ENCODE results near the gene ME2. TPM values are rescaled to one million over a fixed set of nuclear protein-coding genes. Genes with fewer than 3 reads are reported as not detected.
"Not testable (repeated sequence)": the region's sequence is repeated elsewhere in the genome, so short reads cannot be mapped to it uniquely, and the experiment has no call there.

The ME2 gene
- total RNA-seq, 1 donor from 2014 or later, result 115 TPM

GRCh38 chr18:50938912-50939311 lies 60.0 kb downstream of the ME2 start:
- no peak for DNase-seq (ENCODE audit: low spot score)
- peaks cover 2% of the 10 kb centered on the region for H3K4me1 Mint-ChIP-seq (ENCODE audit: low read depth)
- H3K4me3 Mint-ChIP-seq (ENCODE audit: low read depth), result no peak overlapping the region
- peaks cover 47% of the 10 kb centered on the region for H3K36me3 Mint-ChIP-seq (ENCODE audit: low read depth)
- no peaks in the 10 kb centered on the region for H3K27me3 Mint-ChIP-seq (ENCODE audit: low read depth)
- no peaks in the 10 kb centered on the region for H3K9me3 Mint-ChIP-seq
- intact Hi-C loops (cut with micrococcal nuclease), result no loop called here
- H3K27ac Mint-ChIP-seq, result no peak overlapping the region

DNA sequence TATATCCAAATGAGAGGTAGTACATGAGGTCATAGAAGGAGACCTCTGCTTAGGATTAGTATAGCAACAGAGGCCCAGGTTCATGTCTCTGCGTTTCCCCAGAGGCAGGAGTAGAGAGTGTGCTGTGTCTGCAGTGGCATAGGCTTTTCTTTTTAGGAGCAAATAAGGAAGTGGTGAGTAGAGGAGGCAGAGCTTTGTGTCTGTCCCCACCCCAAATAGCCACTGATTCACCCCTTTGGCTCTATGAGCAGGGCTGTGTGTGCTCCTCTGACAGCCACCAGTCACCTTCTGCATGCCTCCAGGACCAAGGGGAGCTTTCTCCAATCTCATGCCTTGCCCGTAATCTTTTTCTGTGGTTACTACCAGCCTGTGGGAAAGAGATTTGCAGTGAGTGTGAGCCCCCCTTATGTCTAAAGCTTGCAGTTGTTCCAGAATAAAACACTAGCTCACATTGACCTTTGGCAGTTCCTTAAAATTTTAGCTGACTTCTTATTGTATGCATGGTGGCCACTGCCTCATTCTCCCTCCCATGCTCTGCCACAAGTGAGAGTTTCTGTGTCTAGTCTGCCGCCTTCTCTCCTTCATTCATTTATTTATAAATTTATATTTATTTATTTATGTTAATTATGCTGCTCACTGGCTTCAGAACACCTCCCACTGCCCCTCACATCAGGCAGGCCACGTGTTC lies 65.5 kb downstream of the ME2 start:
- no peaks in the 10 kb centered on the region for H3K9me3 Mint-ChIP-seq
- DNase-seq (ENCODE audit: low spot score), result no peak
- H3K27me3 Mint-ChIP-seq (ENCODE audit: low read depth), result no peaks in the 10 kb centered on the region
- no peak overlapping the region for H3K27ac Mint-ChIP-seq
- H3K4me3 Mint-ChIP-seq (ENCODE audit: low read depth), result no peak overlapping the region
- no peaks in the 10 kb centered on the region for H3K4me1 Mint-ChIP-seq (ENCODE audit: low read depth)
- peaks cover 46% of the 10 kb centered on the region for H3K36me3 Mint-ChIP-seq (ENCODE audit: low read depth)
- intact Hi-C loops (cut with micrococcal nuclease), result loop anchor here (5.0 kb wide), 1 partner anchor 42 kb away; no protein-coding TSS in a partner anchor

GRCh38 chr18:50945918-50946317 lies 67.0 kb downstream of the ME2 start:
- intact Hi-C loops (cut with micrococcal nuclease); H3K4me3 Mint-ChIP-seq (ENCODE audit: low read depth); H3K4me1 Mint-ChIP-seq (ENCODE audit: low read depth); H3K9me3 Mint-ChIP-seq; DNase-seq (ENCODE audit: low spot score); H3K27ac Mint-ChIP-seq; H3K27me3 Mint-ChIP-seq (ENCODE audit: low read depth): not testable (repeated sequence)
- H3K36me3 Mint-ChIP-seq (ENCODE audit: low read depth), result peaks cover 42% of the 10 kb centered on the region

DNA sequence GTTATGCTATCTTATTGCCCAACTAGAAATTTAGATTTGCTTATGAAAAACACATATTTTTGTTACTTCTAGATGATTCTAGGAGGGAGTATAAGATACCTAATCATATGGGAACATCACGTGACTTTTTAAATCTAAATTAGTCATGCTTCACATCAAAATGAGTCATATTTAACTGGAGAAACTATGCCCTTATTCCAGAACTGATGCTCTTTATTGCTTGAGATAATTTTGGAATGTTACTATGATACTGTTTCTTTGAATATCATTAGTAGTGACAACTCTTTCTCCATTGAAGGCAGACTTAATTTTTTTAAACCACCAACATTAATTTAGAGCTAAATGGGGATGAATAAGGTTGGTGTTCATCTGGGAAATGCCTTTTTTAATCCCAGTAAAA lies 69.0 kb downstream of the ME2 start:
- no peak for DNase-seq (ENCODE audit: low spot score)
- Mint-ChIP-seq H3K36me3 (ENCODE audit: low read depth) (peaks cover 37% of the 10 kb centered on the region), H3K9me3 (no peaks in the 10 kb centered on the region), H3K27me3 (ENCODE audit: low read depth) (no peaks in the 10 kb centered on the region), H3K4me3 (ENCODE audit: low read depth) (no peak overlapping the region), H3K27ac (no peak overlapping the region), H3K4me1 (ENCODE audit: low read depth) (no peaks in the 10 kb centered on the region)
- intact Hi-C loops (cut with micrococcal nuclease), result no loop called here

DNA sequence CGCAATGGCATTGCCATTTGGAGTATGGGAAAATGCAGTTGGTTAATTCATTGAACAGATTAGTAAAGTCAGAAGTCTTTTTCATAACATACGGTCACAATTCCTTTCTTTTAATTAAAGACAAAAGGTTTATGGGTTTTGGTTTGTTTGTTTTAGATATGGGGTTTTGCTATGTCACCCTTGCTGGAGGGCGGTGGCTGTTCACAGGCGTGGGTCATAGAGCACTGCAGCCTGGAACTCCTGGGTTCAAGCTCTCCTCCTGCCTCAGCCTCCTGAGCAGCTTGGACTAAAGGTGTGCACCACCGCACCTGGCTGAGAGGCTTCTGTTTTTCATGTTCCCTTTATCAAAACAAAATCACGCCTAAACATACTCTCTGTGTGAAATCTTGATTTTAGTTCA lies 70.3 kb downstream of the ME2 start:
- Mint-ChIP-seq H3K4me1 (ENCODE audit: low read depth) (no peaks in the 10 kb centered on the region), H3K4me3 (ENCODE audit: low read depth) (no peak overlapping the region), H3K36me3 (ENCODE audit: low read depth) (peaks cover 28% of the 10 kb centered on the region), H3K27ac (no peak overlapping the region), H3K27me3 (ENCODE audit: low read depth) (no peaks in the 10 kb centered on the region), H3K9me3 (no peaks in the 10 kb centered on the region)
- DNase-seq (ENCODE audit: low spot score), result no peak
- intact Hi-C loops (cut with micrococcal nuclease), result no loop called here

DNA sequence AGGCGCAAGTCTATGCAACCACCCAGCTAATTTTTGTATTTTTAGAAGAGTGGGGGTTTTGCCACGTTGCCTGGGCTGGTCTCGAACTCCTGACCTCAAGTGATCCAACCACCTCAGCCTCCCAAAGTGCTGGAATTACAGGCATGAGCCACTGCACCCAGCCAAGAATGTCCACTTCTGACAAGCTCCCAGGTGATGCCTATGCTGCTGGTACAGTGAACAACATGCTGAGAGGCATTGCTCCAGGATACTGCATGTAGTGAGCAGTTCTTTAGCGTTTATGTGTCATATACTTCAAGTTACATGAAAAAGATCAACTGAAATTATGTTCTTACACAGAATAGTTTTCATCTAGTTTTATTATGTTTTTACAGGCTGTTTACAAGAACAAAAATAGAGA lies 71.7 kb downstream of the ME2 start:
- Mint-ChIP-seq H3K27me3 (ENCODE audit: low read depth) (no peaks in the 10 kb centered on the region), H3K36me3 (ENCODE audit: low read depth) (peaks cover 19% of the 10 kb centered on the region), H3K27ac (no peak overlapping the region), H3K4me3 (ENCODE audit: low read depth) (no peak overlapping the region), H3K9me3 (no peaks in the 10 kb centered on the region), H3K4me1 (ENCODE audit: low read depth) (no peaks in the 10 kb centered on the region)
- intact Hi-C loops (cut with micrococcal nuclease), result no loop called here
- no peak for DNase-seq (ENCODE audit: low spot score)

- intact Hi-C loops (cut with micrococcal nuclease), result no loop called here
- Mint-ChIP-seq H3K27me3 (ENCODE audit: low read depth) (no peaks in the 10 kb centered on the region), H3K4me3 (ENCODE audit: low read depth) (no peak overlapping the region), H3K27ac (no peak overlapping the region), H3K9me3 (no peaks in the 10 kb centered on the region), H3K4me1 (ENCODE audit: low read depth) (no peaks in the 10 kb centered on the region), H3K36me3 (ENCODE audit: low read depth) (no peaks in the 10 kb centered on the region)
- no peak for DNase-seq (ENCODE audit: low spot score)
These were observed 74.9 kb downstream of the ME2 start for GRCh38 chr18:50953822-50954221.

GRCh38 chr18:50955253-50955652 lies 76.3 kb downstream of the ME2 start:
- no peak for DNase-seq (ENCODE audit: low spot score)
- Mint-ChIP-seq H3K4me1 (ENCODE audit: low read depth) (no peaks in the 10 kb centered on the region), H3K4me3 (ENCODE audit: low read depth) (no peak overlapping the region), H3K27ac (no peak overlapping the region), H3K36me3 (ENCODE audit: low read depth) (no peaks in the 10 kb centered on the region), H3K9me3 (no peaks in the 10 kb centered on the region), H3K27me3 (ENCODE audit: low read depth) (peaks cover 2% of the 10 kb centered on the region)
- intact Hi-C loops (cut with micrococcal nuclease), result no loop called here

DNA sequence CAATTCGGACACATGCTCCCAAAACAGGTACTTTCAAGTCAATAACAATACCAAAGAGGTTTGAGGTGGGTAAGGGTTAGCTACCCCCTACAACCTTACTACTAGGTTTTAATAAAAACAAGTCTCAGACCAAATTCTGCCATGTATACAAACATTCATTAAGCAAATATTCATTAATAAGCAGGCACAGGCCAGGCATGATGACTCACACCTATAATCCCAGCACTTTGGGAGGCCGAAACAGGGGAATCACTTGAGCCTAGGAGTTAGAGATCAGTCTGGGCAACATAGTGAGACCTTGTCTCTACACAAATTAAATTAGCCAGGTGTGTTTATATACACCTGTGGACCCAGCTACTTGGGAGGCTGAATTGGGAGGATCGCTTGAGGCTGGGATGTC lies 77.2 kb downstream of the ME2 start:
- Mint-ChIP-seq H3K27me3 (ENCODE audit: low read depth) (peaks cover 2% of the 10 kb centered on the region), H3K36me3 (ENCODE audit: low read depth) (peaks cover 4% of the 10 kb centered on the region), H3K27ac (no peak overlapping the region), H3K9me3 (peaks cover 6% of the 10 kb centered on the region), H3K4me1 (ENCODE audit: low read depth) (no peaks in the 10 kb centered on the region), H3K4me3 (ENCODE audit: low read depth) (no peak overlapping the region)
- DNase-seq (ENCODE audit: low spot score), result no peak
- intact Hi-C loops (cut with micrococcal nuclease), result no loop called here

DNA sequence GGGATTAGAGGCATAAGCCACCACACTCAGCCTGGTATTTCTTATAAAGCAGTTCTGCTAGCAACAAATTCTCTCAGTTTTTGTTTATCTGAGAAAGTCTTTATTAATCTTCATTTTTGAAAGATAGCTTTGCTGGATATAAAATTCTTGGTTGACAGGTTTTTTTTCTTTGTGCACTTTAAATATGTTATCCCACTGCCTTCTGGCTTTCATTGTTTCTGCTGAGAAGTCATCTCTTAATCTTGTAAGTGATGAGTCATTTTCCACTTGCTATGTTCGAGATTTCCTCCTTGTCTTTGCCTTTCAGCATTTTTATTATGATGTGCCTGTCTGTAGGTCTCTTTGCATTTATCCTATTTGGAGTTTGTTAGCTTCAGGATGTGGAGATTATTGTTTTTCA lies 83.1 kb downstream of the ME2 start:
- Mint-ChIP-seq H3K4me1 (ENCODE audit: low read depth) (no peaks in the 10 kb centered on the region), H3K9me3 (peaks cover 34% of the 10 kb centered on the region), H3K27me3 (ENCODE audit: low read depth) (peaks cover 2% of the 10 kb centered on the region), H3K36me3 (ENCODE audit: low read depth) (peaks cover 10% of the 10 kb centered on the region), H3K4me3 (ENCODE audit: low read depth) (no peak overlapping the region), H3K27ac (no peak overlapping the region)
- DNase-seq (ENCODE audit: low spot score), result no peak
- intact Hi-C loops (cut with micrococcal nuclease), result no loop called here

DNA sequence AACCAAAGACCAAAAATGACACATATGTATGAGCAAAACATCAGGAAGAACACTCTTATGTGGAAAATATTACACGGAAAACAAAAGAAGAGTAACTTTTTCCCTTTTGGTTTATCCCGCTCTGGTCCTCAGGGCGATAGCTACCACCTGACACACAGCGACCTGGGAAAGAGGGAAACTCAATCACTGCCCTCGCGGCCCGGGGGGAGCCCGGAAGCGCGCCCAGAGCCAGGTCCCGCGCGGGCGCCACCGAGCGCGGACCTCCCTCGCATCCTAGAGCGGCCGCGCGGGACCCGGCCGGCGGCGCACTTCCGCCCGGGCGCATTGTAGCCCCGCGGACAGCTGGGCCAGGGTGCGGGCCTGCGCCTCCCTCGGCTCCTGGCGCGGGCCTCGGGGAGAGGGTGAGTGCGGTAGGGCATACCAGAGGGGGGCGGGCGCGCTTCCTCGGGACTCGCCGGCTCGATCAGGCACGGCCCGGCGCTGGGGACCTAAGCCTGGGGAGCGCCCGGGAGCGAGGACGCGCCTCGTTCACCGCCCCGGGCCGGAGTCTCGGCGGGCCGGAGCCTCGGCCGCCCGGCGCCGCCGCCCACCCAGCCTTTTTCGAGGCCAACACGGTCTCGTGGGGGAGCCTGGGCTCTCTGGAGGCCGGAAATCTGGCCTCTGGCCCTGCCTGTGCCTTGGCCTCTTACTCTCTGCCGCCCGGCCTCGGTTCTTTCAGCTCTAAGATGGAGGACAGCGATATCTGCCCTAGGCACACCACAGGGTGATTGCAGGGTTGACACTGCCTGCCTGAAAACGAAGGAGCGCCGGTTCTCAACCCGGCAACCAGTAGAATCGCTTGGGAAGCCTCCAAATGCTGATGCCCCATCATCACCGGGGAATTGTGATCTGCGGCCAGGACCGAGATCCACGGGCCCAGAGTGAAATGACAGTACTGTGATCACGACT lies 89.1 kb downstream of the ME2 start, which contains the start of gene ELAC1:
Gene ELAC1 (plus strand): TSS at position 327 of the 948 bp plus-strand sequence. CDS start 6,365 bp downstream, outside the sequence.
- Mint-ChIP-seq H3K9me3 (peaks cover 12% of the 10 kb centered on the region), H3K27me3 (ENCODE audit: low read depth) (no peaks in the 10 kb centered on the region), H3K4me3 (ENCODE audit: low read depth) (peak within 1 kb of the TSS; percentile 89), H3K36me3 (ENCODE audit: low read depth) (peaks cover 3% of the 10 kb centered on the region), H3K4me1 (ENCODE audit: low read depth) (peaks cover 18% of the 10 kb centered on the region), H3K27ac (peak within 1 kb of the TSS; percentile 90)
- intact Hi-C loops (cut with micrococcal nuclease), result loop anchor here (2.0 to 5.0 kb wide), 3 partner anchors 61 to 89 kb away; partner anchors contain the start of gene ME2
- peak; percentile 62 for DNase-seq (ENCODE audit: low spot score)

DNA sequence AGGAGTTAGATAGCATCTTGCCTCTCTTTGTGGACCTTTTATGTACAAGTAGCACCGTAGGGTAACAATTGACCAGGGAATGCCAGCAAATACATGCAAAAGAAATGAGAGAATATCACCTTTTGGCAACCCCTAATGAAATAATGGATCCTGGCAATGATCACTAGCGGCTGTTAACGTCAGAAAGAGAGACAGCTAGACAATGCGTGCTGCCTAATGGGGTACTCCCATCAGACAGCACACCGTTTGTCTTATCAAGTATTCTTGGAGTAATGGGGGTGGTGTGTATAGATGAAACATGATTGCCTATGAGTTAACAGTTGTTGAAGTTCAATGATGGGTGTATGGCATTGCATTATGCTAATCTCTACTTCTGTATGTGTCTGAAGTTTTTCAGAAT lies 90.5 kb downstream of the ME2 start:
- no peak for DNase-seq (ENCODE audit: low spot score)
- Mint-ChIP-seq H3K4me3 (ENCODE audit: low read depth) (peak overlapping the region; percentile 89), H3K9me3 (no peaks in the 10 kb centered on the region), H3K4me1 (ENCODE audit: low read depth) (peaks cover 22% of the 10 kb centered on the region), H3K27me3 (ENCODE audit: low read depth) (no peaks in the 10 kb centered on the region), H3K36me3 (ENCODE audit: low read depth) (peaks cover 5% of the 10 kb centered on the region), H3K27ac (no peak overlapping the region)
- intact Hi-C loops (cut with micrococcal nuclease), result loop anchor here (2.0 to 5.0 kb wide), 3 partner anchors 59 to 91 kb away; partner anchors contain the start of gene ME2

- peak overlapping the region; percentile 23 for H3K4me3 Mint-ChIP-seq (ENCODE audit: low read depth)
- H3K27ac Mint-ChIP-seq, result no peak overlapping the region
- intact Hi-C loops (cut with micrococcal nuclease), result no loop called here
- H3K27me3 Mint-ChIP-seq (ENCODE audit: low read depth), result no peaks in the 10 kb centered on the region
- H3K9me3 Mint-ChIP-seq, result no peaks in the 10 kb centered on the region
- H3K36me3 Mint-ChIP-seq (ENCODE audit: low read depth), result peaks cover 10% of the 10 kb centered on the region
- DNase-seq (ENCODE audit: low spot score), result no peak
- peaks cover 22% of the 10 kb centered on the region for H3K4me1 Mint-ChIP-seq (ENCODE audit: low read depth)
These were observed 91.1 kb downstream of the ME2 start for GRCh38 chr18:50970006-50970405.

Data from activated T-helper 2 cell treated with anti-CD3 and anti-CD28 coated beads, Interferon-gamma antibody, Interleukin-2, Interleukin-4, amounts not matched to agents 10 μg/mL and 5 μg/mL and 100 μg/mL, durations not matched to agents 14 hours and 24 hours and 36 hours (primary cell).